SK-N-SH (cell line): Measurements from ENCODE around the gene NUP188.

Experiments
- CHD2 ChIP-seq: fragments of 150-350 bp; IDR thresholded peaks from 2 replicates; pipeline ENCODE4 v1.6.1; 2018; ENCODE audit warnings: low read length; ENCODE audit not compliant: partially characterized antibody
- CTCF ChIP-seq: fragments of 200-600 bp; sonication (generic); IDR thresholded peaks from 2 replicates; pipeline ENCODE4 v1.6.1; 2017; ENCODE audit warnings: antibody characterized with exemption, mild to moderate bottlenecking, moderate library complexity
- ELF1 ChIP-seq: IDR thresholded peaks from 2 replicates; pipeline ENCODE4 v1.4.0; 2012
- EP300 ChIP-seq, 2 experiments: IDR thresholded peaks; 2 replicates each; pipeline versions ENCODE4 v1.4.0 to v1.6.1; 2012; ENCODE audit warnings: borderline replicate concordance in 1 of 2, low read depth in 1 of 2, low read length in 1 of 2
- EZH2phosphoT487 ChIP-seq: fragments of 200-600 bp; sonication (generic); IDR thresholded peaks from 2 replicates; pipeline ENCODE4 v1.6.1; 2017; ENCODE audit warnings: low read depth, mixed run types, mild to moderate bottlenecking, antibody characterized with exemption, moderate library complexity, borderline replicate concordance
- MAX ChIP-seq: IDR thresholded peaks from 2 replicates; pipeline ENCODE4 v1.4.0; 2012; ENCODE audit warnings: low read depth
- MXI1 ChIP-seq: IDR thresholded peaks from 2 replicates; pipeline ENCODE4 v1.6.1; 2012; ENCODE audit warnings: mild to moderate bottlenecking, low read depth, low read length, improper control_type of control experiment
- NFIC ChIP-seq: IDR thresholded peaks from 2 replicates; pipeline ENCODE4 v1.4.0; 2012; ENCODE audit warnings: borderline replicate concordance
- NRF1 ChIP-seq: IDR thresholded peaks from 2 replicates; pipeline ENCODE4 v1.6.1; 2012; ENCODE audit warnings: low read depth, mild to moderate bottlenecking, low read length
- POLR2AphosphoS5 ChIP-seq: IDR thresholded peaks from 2 replicates; pipeline ENCODE4 v1.6.1; 2012; ENCODE audit warnings: low read depth, low read length
- RAD21 ChIP-seq: IDR thresholded peaks from 2 replicates; pipeline ENCODE4 v1.6.1; 2012; ENCODE audit warnings: mild to moderate bottlenecking, low read length
- REST ChIP-seq: IDR thresholded peaks from 2 replicates; pipeline ENCODE4 v1.6.1; 2012; ENCODE audit warnings: mild to moderate bottlenecking, low read depth, low read length, moderate library complexity
- TAF1 ChIP-seq: IDR thresholded peaks from 2 replicates; pipeline ENCODE4 v1.6.1; 2012; ENCODE audit warnings: low read depth, mild to moderate bottlenecking, low read length, moderate library complexity, borderline replicate concordance

- TF ChIP-seq CTCF (no peak), NFIC (no peak), REST (no peak), RAD21 (no peak), NRF1 (no peak), ELF1 (no peak), POLR2AphosphoS5 (no peak), MXI1 (no peak), EP300 (IDR thresholded peaks at IDR 0.05; ENCODE audit: borderline replicate concordance in 1 of 2, low read depth in 1 of 2, low read length in 1 of 2) (no peak), EZH2phosphoT487 (no peak), TAF1 (no peak), MAX (no peak), CHD2 (no peak)
Observed at GRCh38 chr9:128916745-128917144, 30.8 kb upstream of the NUP188 start.
